NCI-H2107 treated with DMSO at 0.1 percent for 48 hours (cell line): ENCODE data around the gene IGSF6.
A peak's percentile ranks its signal among the peaks of the same experiment; 100 is the strongest.

Experiments
- DNase-seq: peaks from one replicate; lab custom pipeline; 2025; ENCODE audit not compliant: unreplicated experiment; lab: John Stamatoyannopoulos, UW

The IGSF6 gene

DNA sequence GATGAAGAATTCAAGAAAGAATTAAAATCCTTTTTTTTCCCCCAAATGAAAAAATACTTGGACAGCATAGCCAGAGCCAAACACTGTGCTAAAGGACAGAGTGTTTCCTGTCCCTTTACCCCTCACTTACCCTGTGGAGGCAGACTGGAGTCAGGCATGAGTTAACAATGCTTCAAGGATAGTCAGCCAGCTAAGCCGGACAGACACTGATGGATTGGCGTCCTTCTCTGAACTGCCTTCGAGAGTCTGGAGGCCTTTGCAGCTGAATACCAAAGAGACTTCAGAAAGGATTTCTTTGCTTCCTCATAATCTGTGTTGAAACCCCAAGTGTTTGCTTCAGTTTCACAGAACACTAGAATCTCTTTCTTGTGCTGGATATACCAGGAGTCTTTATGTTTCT lies 48.5 kb downstream of the IGSF6 start:
- no peak for DNase-seq

DNA sequence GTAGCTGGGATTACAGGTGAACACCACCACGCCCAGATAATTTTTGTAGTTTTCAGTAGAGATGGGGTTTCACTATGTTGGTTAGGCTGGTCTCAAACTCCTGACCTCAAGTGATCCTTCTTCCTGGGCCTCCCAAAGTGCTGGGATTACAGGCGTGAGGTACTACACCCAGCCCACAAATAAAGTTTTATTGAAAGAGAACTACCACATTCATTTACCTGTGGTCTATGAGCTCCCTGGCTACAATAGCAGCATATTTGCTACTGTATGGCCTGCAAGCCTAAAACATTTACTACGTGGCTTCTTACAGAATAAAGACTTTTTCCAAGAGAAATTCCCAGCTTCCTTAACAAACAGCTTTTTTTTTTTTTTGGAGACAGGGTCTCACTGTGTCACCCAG lies 49.6 kb downstream of the IGSF6 start:
- DNase-seq: no peak

DNA sequence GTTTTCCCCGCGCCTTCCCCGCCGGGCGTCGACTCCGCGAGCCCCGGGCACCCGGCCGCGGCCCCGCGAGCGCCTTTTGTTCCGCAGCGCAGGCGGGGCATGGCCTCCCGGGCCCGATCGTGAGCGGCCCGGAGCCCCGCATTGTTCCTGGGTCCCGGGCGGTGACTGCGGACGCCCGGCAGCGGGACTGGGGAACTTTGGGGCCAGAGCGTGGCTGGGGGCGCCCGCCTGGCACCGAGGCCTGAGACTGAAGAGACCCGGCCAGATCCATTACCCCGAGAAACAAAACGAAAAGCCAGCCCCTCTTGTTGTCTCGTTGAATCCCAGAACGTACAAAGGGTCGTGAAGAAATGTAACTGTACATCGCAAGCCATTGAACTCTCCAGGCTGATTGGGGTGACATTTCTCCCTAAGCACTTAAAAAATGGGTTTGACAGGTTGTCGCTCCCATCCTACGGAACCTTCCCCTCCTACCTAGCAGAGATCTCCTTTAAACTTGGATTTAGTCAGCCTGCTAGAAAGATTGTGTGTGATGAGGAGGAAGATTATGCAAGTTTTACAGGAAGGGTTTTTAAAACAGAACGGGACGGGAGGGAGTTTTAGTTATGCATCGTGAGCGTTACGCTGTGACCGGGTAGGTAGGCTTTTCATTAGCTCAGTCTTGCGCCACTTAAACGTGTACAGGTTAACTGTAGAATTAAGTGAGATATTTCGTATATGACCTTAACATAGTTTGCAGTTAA lies 52.2 kb downstream of the IGSF6 start:
- DNase-seq: peak; percentile 27

DNA sequence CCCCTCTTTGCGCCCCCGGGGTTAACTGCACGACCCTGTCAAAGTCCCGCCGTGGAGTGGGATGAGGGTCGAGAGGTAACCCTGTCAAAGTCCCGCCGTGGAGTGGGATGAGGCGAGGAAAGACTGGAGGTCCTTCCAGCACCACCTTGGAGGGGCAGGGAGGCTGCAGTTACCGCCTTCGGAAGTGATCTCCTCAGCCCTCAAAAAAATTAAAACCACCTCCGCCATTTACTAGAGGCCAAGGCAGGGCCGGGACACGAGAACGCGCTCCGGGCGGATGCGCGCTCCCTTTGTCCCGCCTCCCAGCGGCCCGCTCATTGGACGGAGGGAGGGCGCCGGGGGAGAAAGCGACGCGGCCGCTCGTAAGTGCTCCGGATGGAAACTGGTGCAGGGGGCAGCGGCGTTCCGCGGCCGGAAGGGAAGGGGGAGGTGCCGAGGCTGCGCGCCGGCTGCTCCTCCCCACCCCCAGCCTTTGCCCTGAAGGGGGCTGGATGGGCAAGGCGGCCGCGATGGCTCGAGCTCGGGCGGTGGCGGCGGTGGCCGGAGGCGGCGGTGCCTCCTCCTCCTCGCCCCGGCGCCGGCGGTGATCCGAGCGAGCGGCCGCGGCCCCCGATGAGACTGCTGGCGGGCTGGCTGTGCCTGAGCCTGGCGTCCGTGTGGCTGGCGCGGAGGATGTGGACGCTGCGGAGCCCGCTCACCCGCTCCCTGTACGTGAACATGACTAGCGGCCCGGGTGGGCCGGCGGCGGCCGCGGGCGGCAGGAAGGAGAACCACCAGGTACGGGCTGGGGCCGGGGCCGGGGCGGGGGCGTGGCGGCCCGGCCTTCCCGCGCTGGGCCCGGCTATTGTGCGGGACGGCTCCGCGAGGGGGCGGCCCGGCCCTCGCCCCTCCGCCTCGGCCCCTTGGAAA lies 53.0 kb downstream of the IGSF6 start, which contains the start of gene METTL9:
TSS of gene METTL9 (plus strand) at position 456 of the 909 bp plus-strand sequence. CDS start at position 613, 157 bp downstream.
- DNase-seq: peak; percentile 76

DNA sequence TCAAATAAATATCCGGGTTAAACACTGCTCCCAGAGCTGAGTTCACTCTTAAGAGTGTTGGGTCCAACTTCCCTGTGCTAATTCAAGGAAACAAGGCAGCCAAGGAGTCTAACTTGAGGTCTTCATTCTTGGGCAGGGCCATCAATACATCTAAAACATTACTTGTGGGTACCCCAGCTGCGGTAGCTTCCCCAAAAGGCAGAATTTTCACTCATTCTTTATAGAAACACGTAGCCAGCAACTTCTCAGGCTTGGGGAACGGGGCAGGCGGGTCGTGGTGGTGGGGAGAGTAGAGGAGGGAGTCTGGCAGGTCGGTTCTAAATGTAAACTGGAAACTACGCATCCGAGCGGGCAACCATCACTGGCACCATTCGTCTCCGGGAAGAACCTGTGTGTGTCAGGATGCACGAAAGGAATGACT lies 53.7 kb downstream of the IGSF6 start:
- no peak for DNase-seq

DNA sequence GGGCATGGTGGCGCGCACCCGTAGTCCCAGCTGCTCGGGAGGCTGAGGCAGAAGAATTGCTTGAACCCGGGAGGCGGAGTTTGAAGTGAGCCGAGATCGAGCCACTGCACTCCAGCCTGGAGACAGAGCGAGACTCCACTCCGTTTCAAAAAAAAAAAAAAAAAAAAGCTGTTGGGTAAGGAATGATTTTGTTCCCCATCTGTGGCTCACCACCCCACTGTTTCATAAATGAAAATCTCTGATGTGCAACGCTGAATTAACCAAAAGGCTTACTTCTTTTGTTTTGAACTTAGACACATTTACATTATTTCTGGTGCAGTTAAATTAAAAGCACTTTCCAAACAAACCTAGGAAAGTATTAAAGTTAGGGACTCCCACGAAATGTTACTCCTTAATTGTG lies 54.2 kb downstream of the IGSF6 start:
- DNase-seq: no peak

DNA sequence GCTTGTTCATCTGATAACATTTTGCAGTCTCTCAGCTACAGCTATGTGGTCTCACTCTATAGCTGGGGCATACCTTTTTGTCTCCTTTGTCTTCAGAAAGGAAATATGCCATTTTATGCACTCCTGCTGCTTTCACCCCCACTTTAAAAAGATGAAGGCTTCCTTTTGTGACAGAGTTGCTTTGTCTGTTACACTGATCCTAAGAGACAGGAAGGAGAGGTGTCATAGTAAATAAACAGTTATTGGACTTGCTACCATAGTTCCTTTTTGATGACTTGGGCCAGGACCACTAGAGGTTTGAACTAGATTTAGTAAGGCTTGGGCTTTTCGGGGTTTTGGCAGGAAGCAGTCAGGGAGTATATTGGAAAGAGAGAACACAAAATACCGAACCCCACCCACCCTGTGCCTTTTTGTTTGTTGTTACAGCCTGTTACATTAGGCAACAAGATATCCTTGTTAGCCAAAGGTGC lies 54.8 kb downstream of the IGSF6 start:
- DNase-seq: no peak

DNA sequence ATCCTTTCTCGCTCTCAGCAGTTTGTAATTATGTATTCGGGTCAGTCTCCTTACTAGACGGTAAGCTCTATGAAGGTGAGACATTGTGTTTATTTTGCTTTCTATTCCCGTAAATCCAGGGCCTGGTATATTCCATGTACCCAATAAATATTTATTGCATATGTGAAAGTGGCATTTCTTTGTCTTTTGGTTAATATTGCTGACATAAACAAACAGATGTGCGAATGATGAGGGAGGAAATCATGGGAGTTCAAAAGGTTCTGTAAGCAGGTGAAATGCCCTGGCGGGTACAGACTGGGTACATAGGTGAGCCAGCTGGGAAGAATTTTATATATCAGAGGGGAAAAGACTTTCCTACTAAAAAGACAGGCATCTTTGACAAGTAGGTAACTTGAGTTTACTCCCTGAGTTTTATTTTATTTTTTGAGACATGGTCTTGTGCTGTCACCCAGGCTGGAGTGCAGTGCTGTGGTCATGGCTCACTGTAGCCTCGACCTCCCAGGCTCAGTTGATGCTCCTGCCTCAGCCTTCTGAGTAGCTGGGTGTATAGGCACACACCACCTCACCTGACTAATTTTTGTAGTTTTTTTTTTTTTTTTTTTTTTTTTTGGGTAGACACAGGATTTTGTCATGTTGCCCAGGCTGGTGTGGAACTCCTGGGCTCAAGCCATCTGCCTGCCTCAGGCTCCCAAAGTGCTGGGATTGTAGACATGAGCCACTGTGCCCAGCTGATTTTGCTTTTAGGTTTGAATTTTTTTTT lies 58.7 kb downstream of the IGSF6 start:
- no peak for DNase-seq

DNA sequence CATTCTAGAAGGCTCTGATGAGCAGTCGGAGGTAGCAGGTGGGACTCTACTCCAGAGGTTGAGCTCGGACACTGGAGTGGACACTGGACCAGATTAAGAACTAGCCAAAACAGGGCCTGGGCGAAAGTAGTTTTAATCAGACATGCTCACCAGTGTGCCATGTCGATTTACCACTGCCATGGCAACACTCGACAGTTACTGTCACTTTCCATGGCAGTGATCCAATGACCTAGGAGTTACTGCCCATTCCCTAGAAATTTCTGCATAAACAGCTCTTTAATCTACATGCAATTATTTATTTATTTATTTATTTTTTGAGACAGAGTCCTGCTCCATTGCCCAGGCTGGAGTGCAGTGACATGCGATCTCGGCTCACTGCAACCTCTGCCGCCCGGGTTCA lies 60.2 kb downstream of the IGSF6 start:
- DNase-seq: no peak

DNA sequence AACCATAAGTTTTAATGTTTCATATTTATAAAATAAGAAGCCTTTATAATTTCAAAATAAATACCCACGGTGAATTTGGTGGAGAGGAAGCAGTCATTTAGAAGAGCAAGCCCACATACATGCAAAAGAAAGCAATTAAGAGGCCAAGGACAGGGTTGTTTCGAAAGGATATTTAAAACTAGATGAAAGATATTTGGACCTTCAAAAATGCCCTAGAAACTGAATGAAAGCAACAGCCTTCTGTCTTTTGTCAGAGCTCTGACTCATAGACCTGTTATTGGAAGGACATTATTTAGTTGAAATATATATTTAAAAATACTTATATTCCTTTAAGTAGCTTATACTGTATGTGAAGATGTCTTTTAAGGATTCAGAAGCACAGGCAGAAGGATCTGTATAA lies 61.6 kb downstream of the IGSF6 start:
- DNase-seq: no peak

DNA sequence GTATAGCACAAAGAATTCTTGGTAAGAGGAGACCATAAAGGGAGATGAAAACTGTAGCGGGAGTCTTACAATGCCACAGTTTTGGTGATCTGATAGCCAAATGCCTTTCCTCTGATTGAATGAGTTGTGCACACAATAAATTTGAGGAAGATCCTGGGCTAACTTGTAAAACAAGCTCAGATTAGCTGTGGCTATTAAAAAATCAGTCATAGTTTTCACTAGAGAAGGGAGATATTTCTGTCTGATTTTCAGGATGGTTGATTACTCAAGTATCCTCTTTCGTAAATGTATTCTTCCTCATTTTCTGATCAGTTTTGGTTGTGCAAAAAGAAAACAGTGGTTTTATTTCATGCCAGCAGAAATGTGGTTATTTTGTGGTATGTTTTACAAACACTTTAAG lies 62.1 kb downstream of the IGSF6 start:
- no peak for DNase-seq

DNA sequence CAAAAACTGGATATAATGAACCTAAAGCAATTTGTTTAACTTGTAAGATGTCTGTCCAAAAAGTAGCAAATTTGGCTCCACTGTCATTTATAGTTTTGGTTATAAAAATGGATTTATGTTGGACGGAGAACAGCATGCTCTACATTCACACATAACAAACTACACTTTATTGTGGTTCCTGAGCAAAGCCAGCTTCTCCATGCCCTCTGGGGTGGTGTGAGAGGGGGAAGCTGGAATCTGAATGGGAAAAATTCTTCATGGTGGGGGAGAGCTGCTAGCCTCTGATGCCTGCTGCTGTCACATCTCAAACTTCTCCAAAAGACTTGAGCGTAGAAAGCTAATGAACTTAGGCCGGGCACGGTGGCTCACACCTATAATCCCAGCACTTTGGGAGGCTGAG lies 62.9 kb downstream of the IGSF6 start:
- DNase-seq: no peak
